ENCODE results near the gene CADM3. TPM values are rescaled to one million over a fixed set of nuclear protein-coding genes. Genes with fewer than 3 reads are reported as not detected.

CADM3 gene
- total RNA-seq, 1 experiment from 2014 or later: not detected

DNA sequence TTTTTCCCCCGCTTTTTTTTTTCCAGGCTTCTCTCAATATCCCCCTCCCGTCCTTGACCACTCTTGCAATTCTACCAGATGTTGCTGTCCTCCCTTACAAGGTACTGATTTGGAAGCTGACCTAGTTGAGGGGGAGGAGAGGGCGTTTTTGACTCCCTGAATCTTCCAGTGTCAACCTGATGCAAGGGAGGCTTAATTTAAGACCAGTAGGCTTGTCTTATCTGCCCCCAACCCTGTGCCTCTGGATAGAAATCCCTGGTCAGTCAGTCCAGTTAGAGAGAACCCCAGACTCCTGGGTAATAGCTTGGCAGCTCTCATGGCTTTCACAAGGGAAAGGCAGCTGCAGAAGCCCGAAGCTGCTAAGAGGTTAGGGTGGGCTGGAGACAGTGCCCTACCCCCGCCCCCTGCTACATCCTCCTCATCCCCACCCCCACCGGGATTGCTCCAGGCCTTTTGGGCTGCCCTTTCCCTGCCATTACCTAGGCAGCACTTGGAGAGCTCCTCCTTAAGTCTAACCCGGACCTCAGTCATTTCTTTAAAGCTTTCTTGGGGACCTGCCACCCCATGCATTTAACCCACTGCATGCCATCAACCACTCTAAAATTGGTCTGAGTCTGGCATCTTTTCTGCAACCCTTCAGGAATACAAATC, 36.9 kb downstream of the CADM3 start:
- POLR2A ChIA-PET (ENCODE audit: unreplicated experiment): no interaction called here
- no peaks in the 10 kb centered on the region for H3K4me1 ChIP-seq (replicated peaks; ENCODE audit: insufficient read depth)
- no peak overlapping the region for H3K27ac ChIP-seq
- CTCF ChIA-PET: interaction anchor here (0.7 kb wide), 1 partner anchor 48 kb away, joined by 5 read pairs; no protein-coding TSS in a partner anchor
- intact Hi-C loops (cut with micrococcal nuclease; ENCODE audit: unreplicated experiment): no loop called here
- H3K36me3 ChIP-seq (ENCODE audit: low read depth): no peaks in the 10 kb centered on the region
- no peaks in the 10 kb centered on the region for H3F3A ChIP-seq (ENCODE audit: insufficient read depth, low read depth)
- H3K9me2 ChIP-seq (ENCODE audit: insufficient read depth): no peaks in the 10 kb centered on the region
- no peak for DNase-seq
- H3K9me3 ChIP-seq (ENCODE audit: insufficient read depth, low read depth): no peaks in the 10 kb centered on the region
- no peaks in the 10 kb centered on the region for H3K79me2 ChIP-seq (ENCODE audit: low read depth)
- TF ChIP-seq, protein P1, sequence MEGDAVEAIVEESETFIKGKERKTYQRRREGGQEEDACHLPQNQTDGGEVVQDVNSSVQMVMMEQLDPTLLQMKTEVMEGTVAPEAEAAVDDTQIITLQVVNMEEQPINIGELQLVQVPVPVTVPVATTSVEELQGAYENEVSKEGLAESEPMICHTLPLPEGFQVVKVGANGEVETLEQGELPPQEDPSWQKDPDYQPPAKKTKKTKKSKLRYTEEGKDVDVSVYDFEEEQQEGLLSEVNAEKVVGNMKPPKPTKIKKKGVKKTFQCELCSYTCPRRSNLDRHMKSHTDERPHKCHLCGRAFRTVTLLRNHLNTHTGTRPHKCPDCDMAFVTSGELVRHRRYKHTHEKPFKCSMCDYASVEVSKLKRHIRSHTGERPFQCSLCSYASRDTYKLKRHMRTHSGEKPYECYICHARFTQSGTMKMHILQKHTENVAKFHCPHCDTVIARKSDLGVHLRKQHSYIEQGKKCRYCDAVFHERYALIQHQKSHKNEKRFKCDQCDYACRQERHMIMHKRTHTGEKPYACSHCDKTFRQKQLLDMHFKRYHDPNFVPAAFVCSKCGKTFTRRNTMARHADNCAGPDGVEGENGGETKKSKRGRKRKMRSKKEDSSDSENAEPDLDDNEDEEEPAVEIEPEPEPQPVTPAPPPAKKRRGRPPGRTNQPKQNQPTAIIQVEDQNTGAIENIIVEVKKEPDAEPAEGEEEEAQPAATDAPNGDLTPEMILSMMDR (conservative IDR thresholded peaks at IDR 0.05): no peak
- TF ChIP-seq EZH2 (IDR thresholded peaks at IDR 0.05; ENCODE audit: low read depth): no peak
- H3K27me3 ChIP-seq (ENCODE audit: insufficient read depth, low read depth): peaks cover 55% of the 10 kb centered on the region
- H4K20me1 ChIP-seq (ENCODE audit: insufficient read depth): no peaks in the 10 kb centered on the region
- no peak overlapping the region for H2AFZ ChIP-seq
- H3K4me2 ChIP-seq: no peak overlapping the region
- no TSS peak for BruUV-seq (replicated peaks)
- no peak overlapping the region for H3K4me3 ChIP-seq

DNA sequence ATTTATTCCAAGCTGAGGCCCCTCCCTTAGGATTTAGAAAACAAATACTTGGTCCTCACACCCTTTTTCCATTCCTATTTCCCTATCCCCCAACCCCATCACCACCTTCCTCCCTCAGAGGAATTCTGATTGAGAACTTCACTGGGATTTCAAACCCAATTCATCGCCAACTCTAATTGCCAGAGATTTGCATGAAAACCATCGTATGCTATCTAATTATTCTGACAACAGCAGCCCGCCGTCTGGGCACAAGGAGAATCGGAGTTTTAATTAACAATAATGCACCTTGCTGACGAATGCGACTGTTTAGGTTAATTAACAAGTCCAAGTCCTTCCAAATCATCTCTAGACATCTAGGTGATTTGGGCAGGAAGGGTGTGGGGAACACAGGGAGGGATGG, 37.6 kb downstream of the CADM3 start:
- Histone ChIP-seq H4K20me1 (ENCODE audit: insufficient read depth) (no peaks in the 10 kb centered on the region), H3F3A (ENCODE audit: insufficient read depth, low read depth) (no peaks in the 10 kb centered on the region), H3K27me3 (ENCODE audit: insufficient read depth, low read depth) (peaks cover 48% of the 10 kb centered on the region), H3K36me3 (ENCODE audit: low read depth) (no peaks in the 10 kb centered on the region), H3K4me1 (replicated peaks; ENCODE audit: insufficient read depth) (no peaks in the 10 kb centered on the region), H3K4me2 (no peak overlapping the region), H3K4me3 (no peak overlapping the region), H2AFZ (no peak overlapping the region), H3K27ac (no peak overlapping the region), H3K79me2 (ENCODE audit: low read depth) (no peaks in the 10 kb centered on the region), H3K9me3 (ENCODE audit: insufficient read depth, low read depth) (no peaks in the 10 kb centered on the region), H3K9me2 (ENCODE audit: insufficient read depth) (no peaks in the 10 kb centered on the region)
- intact Hi-C loops (cut with micrococcal nuclease; ENCODE audit: unreplicated experiment): loop anchor here (1.0 kb wide), 1 partner anchor 11 kb away; no protein-coding TSS in a partner anchor
- DNase-seq: no peak
- ChIA-PET POLR2A (ENCODE audit: unreplicated experiment) (no interaction called here), CTCF (interaction anchor here (0.7 kb wide), 2 partner anchors 47 to 49 kb away, joined by 5 to 6 read pairs; no protein-coding TSS in a partner anchor)
- TF ChIP-seq, protein P1 (conservative IDR thresholded peaks at IDR 0.05): no peak
- no peak for TF ChIP-seq EZH2 (IDR thresholded peaks at IDR 0.05; ENCODE audit: low read depth)
- BruUV-seq (replicated peaks): no TSS peak

DNA sequence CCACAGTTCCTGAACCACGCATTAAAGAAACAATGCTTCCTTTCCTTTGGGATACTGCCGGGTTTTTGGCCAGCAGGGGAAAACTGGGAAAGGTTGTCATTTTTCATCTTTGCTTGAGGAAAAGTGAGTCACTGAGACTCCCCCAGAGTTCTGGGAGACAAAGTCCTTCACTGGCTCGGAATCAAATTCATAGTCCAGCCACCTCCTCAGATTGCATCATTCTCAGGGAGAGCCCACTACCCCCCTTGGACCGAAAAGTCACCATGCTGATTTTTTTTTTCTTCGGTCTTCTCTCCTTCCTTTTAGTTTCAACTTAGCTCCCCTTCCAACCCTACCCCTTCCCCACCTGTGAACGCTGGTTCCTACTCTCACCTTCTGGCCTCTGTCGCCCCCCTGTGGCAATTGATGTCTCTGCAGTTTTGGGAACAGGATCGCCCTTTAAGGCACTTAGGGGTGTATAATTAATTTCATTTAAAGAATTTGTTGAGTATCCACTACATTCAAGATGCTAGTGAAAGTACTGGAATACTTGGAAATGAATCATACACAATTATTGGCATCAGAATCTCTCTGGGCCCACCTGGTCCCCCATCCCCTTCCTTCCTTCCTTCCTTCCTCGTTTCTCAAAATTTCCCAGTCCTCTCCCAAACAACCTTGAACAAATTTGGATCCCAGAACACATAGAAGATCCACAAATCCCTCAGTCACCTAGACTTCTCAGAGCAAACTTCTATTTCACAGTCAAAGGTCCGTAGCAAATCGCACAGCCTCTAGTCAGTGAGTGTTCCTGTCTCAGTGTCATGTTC, 40.1 kb downstream of the CADM3 start:
- no peak overlapping the region for H2AFZ ChIP-seq
- TF ChIP-seq, protein P1 (conservative IDR thresholded peaks at IDR 0.05): peak; percentile 87
- no peak for TF ChIP-seq EZH2 (IDR thresholded peaks at IDR 0.05; ENCODE audit: low read depth)
- H3K4me2 ChIP-seq: no peak overlapping the region
- H3K36me3 ChIP-seq (ENCODE audit: low read depth): no peaks in the 10 kb centered on the region
- no peaks in the 10 kb centered on the region for H4K20me1 ChIP-seq (ENCODE audit: insufficient read depth)
- no peaks in the 10 kb centered on the region for H3K9me2 ChIP-seq (ENCODE audit: insufficient read depth)
- BruUV-seq (replicated peaks): no TSS peak
- H3K4me3 ChIP-seq: no peak overlapping the region
- ChIA-PET CTCF (no interaction called here), POLR2A (ENCODE audit: unreplicated experiment) (interaction anchor here (0.6 kb wide), 1 partner anchor 1729 kb away, joined by 3 read pairs; no protein-coding TSS in a partner anchor)
- no peak overlapping the region for H3K27ac ChIP-seq
- intact Hi-C loops (cut with micrococcal nuclease; ENCODE audit: unreplicated experiment): loop anchor here (1.0 to 10.0 kb wide), 4 partner anchors 50 to 679 kb away; partner anchors contain the start of gene DUSP23
- peak in 1 of 2 experiments; percentile 25 for DNase-seq
- H3K27me3 ChIP-seq (ENCODE audit: insufficient read depth, low read depth): peaks cover 54% of the 10 kb centered on the region
- H3K4me1 ChIP-seq (replicated peaks; ENCODE audit: insufficient read depth): no peaks in the 10 kb centered on the region
- H3K79me2 ChIP-seq (ENCODE audit: low read depth): no peaks in the 10 kb centered on the region
- H3K9me3 ChIP-seq (ENCODE audit: insufficient read depth, low read depth): no peaks in the 10 kb centered on the region
- no peaks in the 10 kb centered on the region for H3F3A ChIP-seq (ENCODE audit: insufficient read depth, low read depth)

Measured in PC-9 (cell line).